Endothelial cell (in vitro differentiated cells): Measurements from ENCODE around the gene PPP1R14C. TPM values are rescaled to one million over a fixed set of nuclear protein-coding genes. Genes with fewer than 3 reads are reported as not detected.

Source experiments
- DNase-seq: peaks from one replicate; pipeline ENCODE4 v3.0.0; 2021; ENCODE audit warnings: low spot score
- H3K27ac Mint-ChIP-seq: one replicate; pipeline ENCODE4 v1.8.0; 2021; ENCODE audit warnings: mixed read lengths, inconsistent platforms; ENCODE audit not compliant: unreplicated experiment
- H3K27me3 Mint-ChIP-seq: one replicate; pipeline ENCODE4 v1.8.0; 2021; ENCODE audit warnings: mild to moderate bottlenecking, moderate library complexity, mixed read lengths, inconsistent platforms; ENCODE audit not compliant: unreplicated experiment
- H3K36me3 Mint-ChIP-seq: one replicate; pipeline ENCODE4 v1.8.0; 2021; ENCODE audit warnings: mild to moderate bottlenecking, low read depth, mixed read lengths, inconsistent platforms; ENCODE audit not compliant: unreplicated experiment
- H3K4me1 Mint-ChIP-seq: one replicate; pipeline ENCODE4 v1.8.0; 2021; ENCODE audit warnings: mild to moderate bottlenecking, mixed read lengths, inconsistent platforms; ENCODE audit not compliant: unreplicated experiment
- H3K4me3 Mint-ChIP-seq: one replicate; pipeline ENCODE4 v1.8.0; 2021; ENCODE audit warnings: mild to moderate bottlenecking, mixed read lengths, inconsistent platforms; ENCODE audit not compliant: unreplicated experiment
- H3K9me3 Mint-ChIP-seq: one replicate; pipeline ENCODE4 v1.8.0; 2021; ENCODE audit warnings: mixed read lengths, inconsistent platforms; ENCODE audit not compliant: unreplicated experiment
- CTCF ChIP-seq: fragments of 200-600 bp; sonication (generic); IDR thresholded peaks from one replicate; pipeline ENCODE4 v1.5.0; 2021; ENCODE audit warnings: antibody characterized with exemption; ENCODE audit not compliant: unreplicated experiment
- total RNA-seq: library from RNA; stranded (reverse); fragmentation: NEBNext Ultra II Directional; extraction: Animal tissue kit (Norgen Biotek cat#: 25700); gene quantifications from one replicate; pipeline ENCODE4 v1.2.1, GENCODE V29; 2021; ENCODE audit not compliant: unreplicated experiment

PPP1R14C gene
- total RNA-seq, 1 donor from 2014 or later = 2.5 TPM

GRCh38 chr6:150248300-150248699 is 105.5 kb downstream of the PPP1R14C start:
- Mint-ChIP-seq H3K27ac (no peak overlapping the region), H3K36me3 (no peaks in the 10 kb centered on the region), H3K9me3 (no peaks in the 10 kb centered on the region), H3K4me3 (no peak overlapping the region), H3K27me3 (no peaks in the 10 kb centered on the region), H3K4me1 (peaks cover 6% of the 10 kb centered on the region)
- no peak for DNase-seq
- no peak for TF ChIP-seq CTCF

GRCh38 chr6:150249261-150249660 is 106.4 kb downstream of the PPP1R14C start:
- no peak overlapping the region for H3K4me3 Mint-ChIP-seq
- H3K27me3 Mint-ChIP-seq = peaks cover 1% of the 10 kb centered on the region
- no peak overlapping the region for H3K27ac Mint-ChIP-seq
- TF ChIP-seq CTCF = no peak
- no peaks in the 10 kb centered on the region for H3K9me3 Mint-ChIP-seq
- H3K4me1 Mint-ChIP-seq = peaks cover 6% of the 10 kb centered on the region
- DNase-seq = no peak
- no peaks in the 10 kb centered on the region for H3K36me3 Mint-ChIP-seq

- peaks cover 1% of the 10 kb centered on the region for H3K27me3 Mint-ChIP-seq
- no peak overlapping the region for H3K4me3 Mint-ChIP-seq
- H3K9me3 Mint-ChIP-seq = no peaks in the 10 kb centered on the region
- peaks cover 6% of the 10 kb centered on the region for H3K4me1 Mint-ChIP-seq
- H3K27ac Mint-ChIP-seq = no peak overlapping the region
- DNase-seq = no peak
- no peak for TF ChIP-seq CTCF
- no peaks in the 10 kb centered on the region for H3K36me3 Mint-ChIP-seq
Measured at GRCh38 chr6:150250826-150251225, 108.0 kb downstream of the PPP1R14C start.

DNA sequence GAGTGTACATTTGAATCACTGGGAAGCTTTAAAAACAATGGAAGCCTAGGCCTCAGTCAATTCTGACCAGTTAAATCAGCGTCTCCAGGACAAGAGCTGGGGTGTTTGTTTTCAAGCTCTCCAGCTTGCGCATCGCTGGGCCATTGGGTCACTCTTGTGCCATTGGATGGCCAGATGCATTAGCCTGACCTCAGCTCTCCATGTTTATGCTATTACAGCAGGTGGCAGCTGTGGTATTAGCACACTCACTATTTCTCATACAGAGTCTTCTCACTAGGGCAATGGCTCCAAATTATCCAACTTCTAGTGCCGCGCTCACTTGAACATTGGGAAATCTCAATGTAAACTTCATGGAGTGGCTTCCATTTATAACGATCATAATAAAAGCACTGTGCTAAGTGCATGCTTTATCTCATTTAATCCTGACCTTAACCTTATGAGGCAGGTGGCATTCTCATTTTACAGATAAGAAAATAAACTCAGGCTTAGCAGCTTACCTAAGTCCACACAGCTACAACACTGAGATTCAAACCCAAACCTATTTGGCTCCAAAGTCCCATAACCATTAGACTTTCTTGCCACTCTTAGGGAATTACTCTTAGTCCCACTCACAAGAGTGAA is 108.8 kb downstream of the PPP1R14C start:
- H3K4me3 Mint-ChIP-seq = no peak overlapping the region
- H3K36me3 Mint-ChIP-seq = no peaks in the 10 kb centered on the region
- H3K9me3 Mint-ChIP-seq = no peaks in the 10 kb centered on the region

More for the DNA sequence above, 108.8 kb downstream of the PPP1R14C start:
- H3K27me3 Mint-ChIP-seq = peaks cover 4% of the 10 kb centered on the region
- no peak overlapping the region for H3K27ac Mint-ChIP-seq
- peaks cover 6% of the 10 kb centered on the region for H3K4me1 Mint-ChIP-seq
- no peak for DNase-seq
- TF ChIP-seq CTCF = no peak
